Middle frontal gyrus (tissue), 1 donor: ENCODE results near the gene MORC2.

Source experiments
- DNase-seq: peaks from one replicate; pipeline ENCODE4 v3.0.0-alpha.2; 2015; ENCODE audit warnings: low spot score; ENCODE audit errors: extremely low spot score

Gene MORC2

GRCh38 chr22:30889268-30889995, 79.1 kb downstream of the MORC2 start:
- no peak for DNase-seq

GRCh38 chr22:30887861-30888260, 80.7 kb downstream of the MORC2 start:
- DNase-seq, result no peak

- no peak for DNase-seq
Measured at GRCh38 chr22:30887453-30887852, 81.1 kb downstream of the MORC2 start.

- no peak for DNase-seq
Measured at GRCh38 chr22:30885591-30885990, 83.0 kb downstream of the MORC2 start.

- no peak for DNase-seq
Measured at GRCh38 chr22:30885001-30885366, 83.6 kb downstream of the MORC2 start.

GRCh38 chr22:30884211-30885000, 84.2 kb downstream of the MORC2 start:
- DNase-seq, result no peak

GRCh38 chr22:30883586-30884145, 84.9 kb downstream of the MORC2 start:
- no peak for DNase-seq

- DNase-seq, result no peak
Measured at GRCh38 chr22:30882974-30883533, 85.5 kb downstream of the MORC2 start.

GRCh38 chr22:30882184-30882717, 86.3 kb downstream of the MORC2 start:
- no peak for DNase-seq

- DNase-seq, result no peak
Measured at GRCh38 chr22:30881361-30882183, 87.0 kb downstream of the MORC2 start.

GRCh38 chr22:30880847-30881246, 87.7 kb downstream of the MORC2 start:
- DNase-seq, result no peak

GRCh38 chr22:30880181-30880601, 88.4 kb downstream of the MORC2 start:
- no peak for DNase-seq

GRCh38 chr22:30879415-30879797, 89.2 kb downstream of the MORC2 start:
- no peak for DNase-seq

GRCh38 chr22:30878516-30879414, 89.8 kb downstream of the MORC2 start:
- no peak for DNase-seq

GRCh38 chr22:30877662-30878515, 90.7 kb downstream of the MORC2 start:
- DNase-seq, result no peak

GRCh38 chr22:30876915-30877553, 91.5 kb downstream of the MORC2 start:
- peak; percentile 73 for DNase-seq

- no peak for DNase-seq
Measured at GRCh38 chr22:30876221-30876751, 92.3 kb downstream of the MORC2 start.

GRCh38 chr22:30875481-30876215, 92.9 kb downstream of the MORC2 start:
- no peak for DNase-seq
